Endothelial cell (in vitro differentiated cells): ENCODE measurements around the gene PDLIM1. TPM values are rescaled to one million over a fixed set of nuclear protein-coding genes. Genes with fewer than 3 reads are reported as not detected.

Source experiments
- DNase-seq: peaks from one replicate; pipeline ENCODE4 v3.0.0; 2021; ENCODE audit warnings: low spot score
- H3K27ac Mint-ChIP-seq: one replicate; pipeline ENCODE4 v1.8.0; 2021; ENCODE audit warnings: mixed read lengths, inconsistent platforms; ENCODE audit not compliant: unreplicated experiment
- H3K27me3 Mint-ChIP-seq: one replicate; pipeline ENCODE4 v1.8.0; 2021; ENCODE audit warnings: mild to moderate bottlenecking, moderate library complexity, mixed read lengths, inconsistent platforms; ENCODE audit not compliant: unreplicated experiment
- H3K36me3 Mint-ChIP-seq: one replicate; pipeline ENCODE4 v1.8.0; 2021; ENCODE audit warnings: mild to moderate bottlenecking, low read depth, mixed read lengths, inconsistent platforms; ENCODE audit not compliant: unreplicated experiment
- H3K4me1 Mint-ChIP-seq: one replicate; pipeline ENCODE4 v1.8.0; 2021; ENCODE audit warnings: mild to moderate bottlenecking, mixed read lengths, inconsistent platforms; ENCODE audit not compliant: unreplicated experiment
- H3K4me3 Mint-ChIP-seq: one replicate; pipeline ENCODE4 v1.8.0; 2021; ENCODE audit warnings: mild to moderate bottlenecking, mixed read lengths, inconsistent platforms; ENCODE audit not compliant: unreplicated experiment
- H3K9me3 Mint-ChIP-seq: one replicate; pipeline ENCODE4 v1.8.0; 2021; ENCODE audit warnings: mixed read lengths, inconsistent platforms; ENCODE audit not compliant: unreplicated experiment
- CTCF ChIP-seq: fragments of 200-600 bp; sonication (generic); IDR thresholded peaks from one replicate; pipeline ENCODE4 v1.5.0; 2021; ENCODE audit warnings: antibody characterized with exemption; ENCODE audit not compliant: unreplicated experiment
- total RNA-seq: library from RNA; stranded (reverse); fragmentation: NEBNext Ultra II Directional; extraction: Animal tissue kit (Norgen Biotek cat#: 25700); gene quantifications from one replicate; pipeline ENCODE4 v1.2.1, GENCODE V29; 2021; ENCODE audit not compliant: unreplicated experiment

Gene PDLIM1
- total RNA-seq, 1 donor from 2014 or later, result 125 TPM

GRCh38 chr10:95196046-95196445 lies 94.8 kb downstream of the PDLIM1 start:
- H3K27me3 Mint-ChIP-seq, result peaks cover 2% of the 10 kb centered on the region
- TF ChIP-seq CTCF, result no peak
- no peaks in the 10 kb centered on the region for H3K9me3 Mint-ChIP-seq
- DNase-seq, result no peak
- no peaks in the 10 kb centered on the region for H3K36me3 Mint-ChIP-seq
- no peak overlapping the region for H3K27ac Mint-ChIP-seq
- no peak overlapping the region for H3K4me3 Mint-ChIP-seq
- H3K4me1 Mint-ChIP-seq, result peaks cover 7% of the 10 kb centered on the region

GRCh38 chr10:95193944-95194343 lies 96.9 kb downstream of the PDLIM1 start, which contains the start of gene ACSM6:
Gene ACSM6, plus strand, starts transcription at chr10:95194238. Its CDS starts 248 bp downstream, at chr10:95194486.
- DNase-seq, result no peak
- Mint-ChIP-seq H3K4me1 (peaks cover 7% of the 10 kb centered on the region), H3K27ac (no peak within 1 kb of the TSS), H3K4me3 (no peak within 1 kb of the TSS), H3K9me3 (no peaks in the 10 kb centered on the region), H3K27me3 (peaks cover 2% of the 10 kb centered on the region), H3K36me3 (no peaks in the 10 kb centered on the region)
- TF ChIP-seq CTCF, result no peak

GRCh38 chr10:95188593-95188992 lies 102.2 kb downstream of the PDLIM1 start:
- no peak for DNase-seq
- Mint-ChIP-seq H3K4me1 (no peaks in the 10 kb centered on the region), H3K9me3 (no peaks in the 10 kb centered on the region), H3K27ac (no peak overlapping the region), H3K36me3 (no peaks in the 10 kb centered on the region), H3K27me3 (peaks cover 2% of the 10 kb centered on the region), H3K4me3 (no peak overlapping the region)
- TF ChIP-seq CTCF, result no peak

GRCh38 chr10:95187617-95188016 lies 103.2 kb downstream of the PDLIM1 start:
- Mint-ChIP-seq H3K27me3 (peaks cover 2% of the 10 kb centered on the region), H3K4me1 (no peaks in the 10 kb centered on the region), H3K4me3 (no peak overlapping the region), H3K9me3 (no peaks in the 10 kb centered on the region), H3K27ac (no peak overlapping the region), H3K36me3 (no peaks in the 10 kb centered on the region)
- DNase-seq, result no peak
- no peak for TF ChIP-seq CTCF

Other genes with a start within 250 kb of the PDLIM1 start
- gene CYP2C8, start 221.5 kb downstream of the PDLIM1 start, total RNA-seq, result 0.87 TPM
- not detected for gene ACSM6, start 96.8 kb downstream of the PDLIM1 start, total RNA-seq